Stimulated activated CD8-positive, alpha-beta memory T cell treated with anti-CD3 and anti-CD28 coated beads, Interleukin-7, amount 100 ng/mL, for 1 hour (primary cell): Measurements from ENCODE around the gene HAVCR2.

Source experiments
- DNase-seq, 2 donors: peaks; one replicate each; pipeline ENCODE4 v3.0.0-alpha.2; 2020; ENCODE audit warnings: low read depth in 2 of 2

Gene HAVCR2

DNA sequence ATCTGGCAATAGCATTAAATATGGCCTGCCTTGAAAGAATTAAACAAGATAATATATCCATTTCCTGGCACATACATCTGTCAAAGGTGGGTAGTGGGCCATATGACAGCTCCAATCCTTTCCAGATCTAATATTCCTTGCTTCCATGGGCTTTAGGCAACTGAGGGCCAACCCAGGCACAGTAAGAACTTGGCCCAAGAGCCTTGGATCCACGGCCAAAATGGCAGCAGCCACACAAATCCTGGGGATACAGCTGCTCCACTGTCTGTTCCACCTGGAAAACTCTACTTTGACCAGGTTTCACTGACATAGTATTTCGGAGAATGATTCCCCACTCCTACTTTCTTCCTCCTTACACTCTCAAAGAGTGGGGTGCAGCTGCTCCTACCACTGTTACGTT lies 63.2 kb downstream of the HAVCR2 start:
- DNase-seq = no peak

DNA sequence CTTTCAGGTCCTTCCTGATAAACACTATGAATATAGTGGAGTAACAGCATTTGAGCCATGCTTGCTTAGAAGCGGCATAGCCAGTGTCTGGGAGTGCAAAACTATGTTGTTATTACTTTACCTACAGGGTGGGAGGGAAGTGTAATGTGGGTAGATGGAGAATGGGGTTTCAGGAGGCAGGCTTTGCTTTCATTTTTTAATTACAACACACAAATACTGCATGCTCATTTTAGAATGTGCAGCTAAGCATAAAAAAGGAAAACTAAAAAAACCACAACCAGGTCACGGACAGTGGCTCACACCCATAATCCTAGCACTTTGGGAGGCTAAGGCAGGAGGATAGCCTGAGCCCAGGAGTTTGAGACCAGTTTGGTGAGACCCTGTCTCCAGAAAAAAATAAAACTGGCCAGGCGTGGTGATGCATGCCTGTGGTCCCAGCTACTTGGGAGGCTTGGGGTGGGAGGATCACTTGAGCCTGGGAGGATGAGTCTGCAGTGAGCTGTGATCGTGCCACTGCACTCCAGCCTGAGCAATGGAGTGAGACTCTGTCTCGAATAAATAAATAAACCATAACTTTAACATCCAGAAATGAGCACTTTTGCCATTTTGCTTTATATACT lies 70.2 kb downstream of the HAVCR2 start:
- no peak for DNase-seq
